ENCODE results near the gene SPI1.

Gene SPI1

GRCh38 chr11:47357985-47358730 is 20.2 kb downstream of the SPI1 start:
- DNase-seq (ENCODE audit: low read depth): no peak

- no peak for DNase-seq (ENCODE audit: low read depth)
Observed at GRCh38 chr11:47356998-47357329, 21.4 kb downstream of the SPI1 start.

- no peak for DNase-seq (ENCODE audit: low read depth)
Observed at GRCh38 chr11:47356129-47356997, 22.0 kb downstream of the SPI1 start.

GRCh38 chr11:47355283-47356128 is 22.8 kb downstream of the SPI1 start:
- DNase-seq (ENCODE audit: low read depth): peak; percentile 74

- no peak for DNase-seq (ENCODE audit: low read depth)
Observed at GRCh38 chr11:47354913-47355282, 23.4 kb downstream of the SPI1 start.

GRCh38 chr11:47353978-47354774 is 24.2 kb downstream of the SPI1 start:
- no peak for DNase-seq (ENCODE audit: low read depth)

GRCh38 chr11:47352556-47352955 is 25.8 kb downstream of the SPI1 start, which contains the start of gene MYBPC3:
Gene MYBPC3, minus strand, starts transcription at chr11:47352702. Its CDS starts 55 bp downstream, at chr11:47352647.
- DNase-seq (ENCODE audit: low read depth): no peak

GRCh38 chr11:47351156-47352126 is 26.9 kb downstream of the SPI1 start:
- no peak for DNase-seq (ENCODE audit: low read depth)

GRCh38 chr11:47350315-47350714 is 28.0 kb downstream of the SPI1 start:
- DNase-seq (ENCODE audit: low read depth): no peak

GRCh38 chr11:47349521-47350095 is 28.7 kb downstream of the SPI1 start:
- DNase-seq (ENCODE audit: low read depth): no peak

GRCh38 chr11:47348859-47349258 is 29.5 kb downstream of the SPI1 start:
- no peak for DNase-seq (ENCODE audit: low read depth)

- DNase-seq (ENCODE audit: low read depth): no peak
Observed at GRCh38 chr11:47348131-47348802, 30.1 kb downstream of the SPI1 start.

- DNase-seq (ENCODE audit: low read depth): no peak
Observed at GRCh38 chr11:47347137-47347536, 31.2 kb downstream of the SPI1 start.

GRCh38 chr11:47345890-47346563 is 32.3 kb downstream of the SPI1 start:
- DNase-seq (ENCODE audit: low read depth): no peak

GRCh38 chr11:47342854-47343253 is 35.5 kb downstream of the SPI1 start:
- DNase-seq (ENCODE audit: low read depth): no peak

GRCh38 chr11:47342036-47342803 is 36.1 kb downstream of the SPI1 start:
- DNase-seq (ENCODE audit: low read depth): no peak

GRCh38 chr11:47340980-47341775 is 37.2 kb downstream of the SPI1 start:
- DNase-seq (ENCODE audit: low read depth): no peak
